Measurements from ENCODE around the gene PCYOX1L.
"Not testable (repeated sequence)": the region's sequence is repeated elsewhere in the genome, so short reads cannot be mapped to it uniquely, and the experiment has no call there.

PCYOX1L gene

DNA sequence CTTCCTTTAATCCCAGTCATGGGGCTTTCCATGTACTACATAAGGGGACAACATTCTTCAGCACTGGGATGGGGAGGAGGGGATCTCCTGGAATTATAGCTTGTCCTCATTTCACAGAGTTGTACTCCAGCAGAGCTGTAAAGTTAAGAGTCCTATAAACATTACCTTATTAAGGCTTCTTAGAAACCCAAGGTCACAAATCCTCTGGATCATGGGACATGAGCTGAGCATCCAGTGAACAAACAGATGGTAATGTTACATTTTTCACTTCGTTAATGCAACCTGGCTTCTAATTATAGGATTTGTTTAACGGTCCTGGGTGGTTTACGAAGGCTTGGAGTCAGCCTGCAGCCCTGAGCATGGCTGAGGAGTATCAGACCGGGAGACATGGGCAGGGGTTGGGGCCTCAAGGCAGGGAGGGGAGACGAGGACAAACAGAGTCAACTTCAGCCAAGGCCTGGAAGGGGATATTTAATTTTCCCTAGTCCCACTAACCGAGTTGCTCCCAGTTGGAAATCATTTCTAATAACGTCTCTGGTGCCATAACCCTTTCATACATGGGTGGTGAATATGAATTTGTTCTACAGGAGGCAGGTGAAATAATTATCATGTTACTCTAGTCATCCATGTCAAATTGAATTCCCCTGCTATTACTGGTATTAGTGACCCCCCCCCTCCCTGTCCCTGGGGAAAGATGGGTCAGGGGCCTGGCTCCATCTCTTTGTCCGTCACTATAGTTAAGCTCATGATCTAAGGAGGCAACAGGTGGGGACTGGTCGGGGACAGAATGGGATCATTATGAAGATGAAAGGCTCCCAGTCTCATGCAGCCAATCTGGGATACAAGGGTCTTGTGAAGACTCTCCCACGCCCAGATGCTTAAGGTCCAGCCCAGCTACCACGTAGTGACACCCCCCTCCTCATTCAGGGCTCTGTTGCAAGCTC lies 32.0 kb downstream of the PCYOX1L start:
- DNase-seq: no peak

DNA sequence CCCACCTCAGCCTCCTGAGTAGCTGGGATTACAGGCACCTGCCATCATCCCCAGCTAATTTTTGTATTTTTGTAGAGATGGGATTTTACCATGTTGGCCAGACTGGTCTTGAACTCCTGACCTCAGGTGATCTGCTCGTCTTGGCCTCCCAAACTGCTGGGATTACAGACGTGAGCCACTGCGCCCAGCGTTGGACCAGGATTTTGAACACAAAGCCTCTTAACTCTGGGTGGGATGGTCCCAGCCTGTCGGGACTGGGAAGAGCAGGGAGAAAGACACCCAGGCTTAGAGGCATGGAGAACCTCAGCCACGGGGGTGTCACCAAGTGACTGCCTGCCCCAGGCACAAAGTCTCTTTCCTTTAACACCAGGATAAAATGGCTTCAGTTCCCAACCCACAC lies 33.2 kb downstream of the PCYOX1L start:
- not testable (repeated sequence) for DNase-seq

DNA sequence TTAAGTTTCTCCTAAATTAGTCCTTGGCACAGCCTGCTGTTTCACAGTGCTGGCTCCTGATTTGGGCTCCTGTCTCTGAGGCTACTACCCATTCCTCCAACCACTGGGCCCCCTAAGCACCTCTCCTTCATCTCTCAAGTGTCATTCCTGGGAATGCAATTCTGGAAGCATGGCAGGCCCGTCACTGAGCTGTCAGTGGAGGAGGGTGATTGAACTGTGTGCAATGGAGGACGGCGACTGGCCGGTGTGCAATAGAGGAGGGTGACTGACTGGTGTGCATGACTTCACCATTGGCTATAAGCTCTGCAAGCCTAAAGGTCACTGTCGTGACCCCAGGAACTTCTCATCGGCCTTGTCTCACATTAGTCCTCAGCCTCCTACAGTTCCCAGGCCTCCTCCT lies 33.7 kb downstream of the PCYOX1L start:
- DNase-seq: no peak

DNA sequence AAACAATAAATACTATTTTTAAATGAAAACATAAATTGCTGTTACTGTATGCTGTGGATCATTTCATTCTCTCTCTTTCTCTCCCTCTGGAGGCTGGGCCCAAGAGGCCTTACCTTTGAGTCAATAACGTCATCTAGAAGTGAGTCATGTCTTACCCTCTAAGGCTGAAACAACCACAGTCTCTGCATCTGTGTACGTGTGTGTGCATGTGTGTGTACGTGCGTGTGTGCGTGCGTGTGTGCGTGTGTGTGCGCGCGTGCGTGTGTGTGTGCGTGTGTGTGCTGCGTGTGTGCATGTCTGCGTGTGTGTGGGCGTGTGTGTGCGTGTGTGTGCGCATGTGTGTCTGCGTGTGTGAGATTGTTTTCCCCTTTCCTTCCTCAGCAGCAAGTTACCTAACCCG lies 34.9 kb downstream of the PCYOX1L start:
- DNase-seq: no peak

DNA sequence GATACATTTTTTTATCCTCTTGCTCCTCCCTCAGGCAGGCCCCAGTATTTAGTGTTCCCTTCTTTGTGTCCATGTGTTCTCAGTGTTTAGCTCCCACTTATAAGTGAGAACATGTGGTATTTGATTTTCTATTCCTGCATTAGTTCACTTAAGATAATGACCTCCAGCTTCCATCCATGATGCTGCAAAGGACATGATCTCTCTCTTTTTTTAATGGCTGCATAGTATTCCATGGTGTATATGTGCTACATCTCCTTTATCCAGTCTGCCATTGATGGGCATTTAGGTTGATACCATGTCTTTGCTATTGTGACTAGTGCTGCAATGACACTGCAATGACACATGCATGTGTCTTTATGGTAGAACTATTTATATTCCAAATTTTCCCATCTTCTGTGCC lies 37.1 kb downstream of the PCYOX1L start:
- DNase-seq: not testable (repeated sequence)

DNA sequence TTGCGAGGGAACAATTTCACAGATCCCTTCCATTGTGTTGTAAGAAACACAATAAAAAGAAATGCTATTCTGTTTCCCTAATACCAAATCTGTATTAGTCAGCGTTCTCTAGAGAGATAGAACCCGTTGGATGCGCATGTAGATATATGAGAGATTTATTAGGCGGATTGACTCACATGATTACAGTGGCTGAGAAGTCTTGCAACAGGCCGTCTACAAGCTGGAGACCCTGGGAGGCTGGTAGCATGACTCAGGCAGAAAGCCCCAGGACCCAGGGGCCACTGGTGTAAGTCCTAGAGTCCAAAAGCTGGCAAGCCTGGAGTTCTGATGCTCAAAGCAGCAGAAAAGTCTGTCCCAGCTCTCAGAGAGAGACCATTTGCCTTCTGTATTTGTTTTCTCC lies 39.7 kb downstream of the PCYOX1L start:
- DNase-seq: no peak

DNA sequence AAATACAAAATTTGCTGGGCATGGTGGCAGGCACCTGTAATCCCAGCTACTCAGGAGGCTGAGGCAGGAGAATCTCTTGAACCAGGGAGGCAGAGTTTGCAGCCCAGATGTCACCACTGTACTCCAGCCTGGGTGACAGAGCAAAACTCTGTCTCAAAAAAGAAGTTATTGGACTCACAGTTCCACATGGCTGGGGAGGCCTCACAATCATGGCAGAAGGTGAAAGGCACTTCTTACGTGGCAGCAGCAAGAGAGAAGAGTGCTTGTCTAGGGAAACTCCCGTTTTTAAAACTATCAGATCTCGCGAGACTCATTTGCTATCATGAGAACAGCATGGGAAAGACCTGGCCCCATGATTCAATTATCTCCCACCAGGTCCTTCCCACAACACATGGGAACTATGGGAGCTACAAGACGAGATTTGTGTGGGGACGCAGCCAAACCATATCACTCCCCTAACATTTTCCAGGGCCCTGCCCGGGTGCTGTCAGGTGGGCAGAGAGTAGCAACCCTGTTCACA lies 41.0 kb downstream of the PCYOX1L start:
- DNase-seq: not testable (repeated sequence)

DNA sequence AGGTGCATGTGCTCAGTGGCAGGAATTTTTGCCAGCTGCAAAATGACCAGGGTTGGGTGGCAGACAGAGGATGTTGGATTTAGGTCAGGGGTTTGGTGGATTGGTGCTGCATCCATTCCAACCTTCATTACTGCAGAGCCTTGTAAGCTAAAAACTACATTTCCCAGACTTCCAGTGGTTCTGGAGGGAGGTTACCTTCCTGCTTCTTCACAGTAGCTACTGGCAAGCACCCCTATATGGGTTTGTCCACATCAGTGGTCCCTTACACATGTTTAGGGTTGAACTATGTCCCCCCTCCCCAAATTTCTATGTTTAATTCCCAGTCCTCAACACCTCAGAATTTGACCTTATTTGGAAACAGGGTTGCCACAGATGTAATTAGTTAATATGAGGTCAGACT lies 41.9 kb downstream of the PCYOX1L start:
- no peak for DNase-seq

DNA sequence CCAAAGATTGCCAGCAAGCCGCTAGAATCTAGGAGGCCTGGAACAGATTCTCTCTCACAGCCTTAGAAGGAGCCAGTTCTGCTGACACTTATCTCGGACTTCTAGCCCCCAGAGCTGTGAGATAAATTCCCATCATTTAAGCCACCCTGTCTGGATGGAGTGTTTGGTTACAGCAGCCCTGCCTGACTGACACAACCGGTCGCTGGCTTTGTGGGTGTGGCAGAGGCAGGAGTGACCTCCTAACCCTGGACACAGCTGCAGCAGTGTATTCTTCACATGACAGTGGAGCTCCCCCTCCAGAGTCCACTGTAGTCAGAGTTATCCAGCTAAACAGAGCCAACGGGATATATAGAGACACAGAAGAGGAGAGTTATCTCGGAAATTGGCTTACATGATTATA lies 42.5 kb downstream of the PCYOX1L start:
- no peak for DNase-seq

DNA sequence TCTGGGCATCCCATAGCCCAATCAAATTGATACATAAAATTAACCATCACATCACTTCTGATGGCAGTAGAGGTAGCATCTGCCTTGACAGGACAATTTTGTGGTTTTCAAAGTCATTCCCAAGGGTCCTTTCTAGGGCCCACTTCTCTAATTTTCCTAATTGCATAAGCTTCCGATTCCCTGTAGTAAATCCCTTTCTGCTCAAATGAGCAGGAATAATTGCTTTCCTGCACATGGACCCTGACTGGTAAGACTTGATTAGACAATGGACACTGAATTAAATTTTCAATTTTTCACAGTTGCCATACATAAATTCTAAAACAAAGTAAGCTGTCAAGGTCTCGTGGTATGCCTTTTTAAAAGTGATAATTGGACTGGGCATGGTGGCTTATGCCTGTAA lies 43.2 kb downstream of the PCYOX1L start:
- DNase-seq: no peak

DNA sequence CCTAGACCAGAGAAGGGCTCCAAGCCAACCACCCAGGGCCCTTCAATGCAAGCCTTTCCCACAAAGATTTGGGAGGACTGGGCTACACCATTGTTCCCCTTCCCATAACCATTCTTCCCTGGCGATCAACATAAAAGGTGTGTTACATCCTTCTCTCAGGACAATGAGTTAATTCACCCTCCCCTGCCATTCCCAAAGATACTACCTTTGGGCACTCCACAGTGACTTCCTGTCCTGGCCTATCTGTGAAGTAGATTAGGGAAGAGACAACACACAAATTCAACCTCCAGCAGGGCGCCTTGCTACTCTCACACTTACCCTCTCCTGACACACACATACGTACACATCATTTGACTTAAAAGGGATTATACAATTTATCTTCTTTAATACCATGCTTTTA lies 44.4 kb downstream of the PCYOX1L start:
- DNase-seq: no peak

DNA sequence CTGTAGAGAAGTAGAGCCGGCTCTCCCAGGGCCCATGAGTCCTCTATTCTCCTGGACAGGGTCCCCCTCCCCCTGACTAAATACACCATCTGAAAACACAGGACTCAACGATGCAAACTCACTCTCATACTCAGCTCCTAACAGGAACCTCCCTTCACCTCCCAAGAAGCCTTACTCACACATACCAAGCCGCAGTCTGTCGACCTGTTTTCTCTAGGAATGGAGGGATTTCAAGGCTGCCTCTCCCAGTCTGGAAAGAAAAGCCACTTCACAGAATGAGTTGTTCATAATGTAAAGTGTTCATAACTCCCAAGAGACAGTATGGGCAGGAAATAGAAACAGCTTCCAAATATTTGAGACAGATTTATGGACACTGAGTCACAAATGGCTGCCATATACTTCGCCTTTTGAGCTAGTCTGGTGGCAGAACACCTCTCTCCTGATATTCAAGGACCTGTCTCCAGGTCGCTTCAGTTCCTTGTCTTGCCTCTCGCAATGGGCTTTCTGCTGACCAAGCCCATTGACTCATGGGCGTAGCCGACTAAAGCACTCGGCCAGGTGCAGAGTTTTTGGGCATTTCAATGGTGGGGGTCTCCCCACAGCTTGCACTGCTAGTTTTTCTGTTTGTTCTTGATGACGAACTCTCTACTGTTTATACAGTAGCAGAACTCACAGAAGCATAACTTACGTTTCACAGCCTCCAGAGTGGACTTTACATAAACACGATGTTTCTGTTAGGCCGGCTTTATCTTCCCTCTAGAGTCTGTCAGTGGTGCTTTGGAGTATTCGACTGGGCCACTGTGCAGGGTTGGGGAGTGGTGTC lies 46.3 kb downstream of the PCYOX1L start:
- DNase-seq: no peak

DNA sequence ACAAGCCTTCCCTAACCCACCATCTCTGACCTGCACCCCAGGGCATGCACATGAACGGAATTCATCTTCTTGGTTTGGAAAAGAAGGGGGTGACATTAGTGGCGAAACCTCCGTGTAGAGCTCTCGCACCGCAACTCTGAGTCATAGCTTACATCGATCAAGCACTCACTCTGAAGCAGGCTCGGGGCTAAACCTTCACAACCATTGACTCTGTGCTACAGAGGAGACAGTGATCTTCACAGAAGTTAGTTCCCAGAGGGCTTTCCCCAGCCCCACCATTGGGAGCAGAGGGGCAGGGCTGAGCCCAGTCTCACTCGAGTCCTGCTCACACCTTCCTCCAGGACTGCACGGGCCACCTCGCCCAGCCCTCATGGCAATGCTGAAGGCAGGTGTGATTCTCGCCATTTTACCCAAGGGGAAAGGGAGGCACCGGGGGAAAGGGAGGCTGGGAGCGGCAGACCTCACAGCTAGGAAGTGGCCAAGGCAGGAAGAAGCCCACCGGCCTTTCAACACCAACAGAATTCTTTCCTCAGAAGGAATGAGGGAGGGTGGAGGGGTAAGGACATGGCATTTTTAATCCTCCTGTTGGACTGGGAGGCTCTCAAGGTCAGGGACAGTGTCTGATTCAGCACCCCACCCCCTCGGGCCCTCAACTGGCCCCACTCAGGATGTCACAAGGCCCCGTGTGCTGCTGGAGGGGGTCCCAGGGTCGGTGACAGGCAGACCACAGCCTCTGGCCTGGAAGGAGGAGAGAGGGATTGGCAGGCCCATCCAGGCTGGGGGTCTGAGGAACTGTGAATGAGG lies 47.1 kb downstream of the PCYOX1L start:
- no peak for DNase-seq

DNA sequence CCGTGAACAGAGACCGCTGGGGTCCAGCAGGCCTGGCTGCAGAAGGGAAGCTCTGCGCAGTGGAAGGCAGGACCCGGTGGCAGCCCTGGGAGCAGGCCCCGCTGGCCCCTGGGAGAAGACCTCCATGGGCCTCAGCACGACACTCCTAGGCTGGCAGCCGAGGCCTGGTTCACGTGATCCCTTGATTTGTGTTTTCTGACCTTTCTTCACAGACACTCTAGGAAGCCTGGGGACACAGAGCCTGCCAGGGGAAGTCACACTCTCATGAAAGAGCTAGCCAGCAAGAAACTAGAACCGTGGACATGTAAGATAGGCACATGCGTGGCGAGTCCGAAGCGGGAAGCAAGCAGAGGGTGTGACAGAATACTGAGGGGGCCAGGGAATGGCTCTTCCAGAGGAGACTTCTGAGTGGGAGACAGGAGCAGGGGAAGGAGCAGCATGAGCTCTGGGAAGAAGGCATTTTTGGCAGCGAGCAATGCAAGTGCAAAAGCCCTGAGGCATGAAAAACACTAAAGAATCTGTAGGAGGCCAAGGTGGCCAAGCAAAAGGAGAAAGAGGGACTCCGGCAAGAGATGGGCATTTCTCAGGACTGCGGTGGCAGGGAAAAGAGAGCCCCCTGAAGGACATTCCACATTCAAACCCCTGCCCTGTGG lies 47.8 kb downstream of the PCYOX1L start:
- no peak for DNase-seq

DNA sequence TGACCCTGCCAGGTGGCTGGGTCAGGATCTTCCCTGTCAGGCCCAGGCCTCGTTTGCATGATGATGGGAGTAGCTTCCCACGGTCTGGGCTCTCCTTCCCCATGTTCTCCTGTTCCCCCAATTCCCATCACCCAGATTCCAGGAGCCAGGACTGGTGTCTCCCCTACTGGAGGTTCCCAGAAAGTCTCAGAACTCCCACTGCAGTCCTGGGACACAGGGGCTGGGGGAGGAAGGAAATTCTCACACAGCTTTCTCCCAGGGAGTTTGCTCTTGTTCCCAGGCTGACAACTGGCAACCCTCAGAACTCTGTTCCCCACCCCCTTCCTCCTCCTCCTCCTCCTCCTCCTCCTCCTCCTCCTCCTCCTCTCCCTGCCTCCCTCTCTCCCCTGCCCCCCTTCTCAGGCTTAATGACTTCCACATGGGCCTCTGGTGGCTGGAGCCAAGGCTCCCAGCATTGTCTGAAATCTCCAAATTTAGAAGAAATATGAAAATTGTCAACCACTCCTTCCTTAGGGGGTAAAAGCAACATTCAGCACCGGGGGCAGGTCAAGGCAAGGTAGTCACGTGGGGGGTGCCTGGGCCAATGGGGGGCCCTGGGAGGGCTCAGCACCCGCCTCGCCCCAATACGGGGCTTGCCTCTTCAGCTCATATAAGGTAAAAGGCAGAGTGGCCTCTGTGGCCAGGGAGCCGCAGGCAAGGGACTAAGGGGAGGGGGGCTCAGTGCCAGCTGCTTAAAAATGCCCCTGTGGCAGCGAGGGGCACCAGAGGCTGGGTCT lies 48.5 kb downstream of the PCYOX1L start:
- DNase-seq: no peak

DNA sequence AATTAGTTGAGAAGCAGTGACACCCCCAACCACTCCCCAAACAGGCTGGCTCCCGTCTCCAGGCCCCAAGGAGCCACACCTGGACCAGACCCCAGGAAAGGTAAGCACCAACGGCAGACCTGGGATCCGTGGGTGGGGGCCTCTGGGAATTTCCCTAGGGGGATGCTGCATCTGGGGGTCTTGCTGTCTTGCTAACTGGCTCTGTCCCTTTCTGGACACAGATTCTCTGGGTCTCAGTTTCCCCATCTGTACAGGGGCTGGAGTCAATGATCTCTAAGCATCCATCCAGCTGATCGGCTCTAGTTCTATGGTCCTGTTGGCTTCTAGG lies 49.1 kb downstream of the PCYOX1L start:
- no peak for DNase-seq

DNA sequence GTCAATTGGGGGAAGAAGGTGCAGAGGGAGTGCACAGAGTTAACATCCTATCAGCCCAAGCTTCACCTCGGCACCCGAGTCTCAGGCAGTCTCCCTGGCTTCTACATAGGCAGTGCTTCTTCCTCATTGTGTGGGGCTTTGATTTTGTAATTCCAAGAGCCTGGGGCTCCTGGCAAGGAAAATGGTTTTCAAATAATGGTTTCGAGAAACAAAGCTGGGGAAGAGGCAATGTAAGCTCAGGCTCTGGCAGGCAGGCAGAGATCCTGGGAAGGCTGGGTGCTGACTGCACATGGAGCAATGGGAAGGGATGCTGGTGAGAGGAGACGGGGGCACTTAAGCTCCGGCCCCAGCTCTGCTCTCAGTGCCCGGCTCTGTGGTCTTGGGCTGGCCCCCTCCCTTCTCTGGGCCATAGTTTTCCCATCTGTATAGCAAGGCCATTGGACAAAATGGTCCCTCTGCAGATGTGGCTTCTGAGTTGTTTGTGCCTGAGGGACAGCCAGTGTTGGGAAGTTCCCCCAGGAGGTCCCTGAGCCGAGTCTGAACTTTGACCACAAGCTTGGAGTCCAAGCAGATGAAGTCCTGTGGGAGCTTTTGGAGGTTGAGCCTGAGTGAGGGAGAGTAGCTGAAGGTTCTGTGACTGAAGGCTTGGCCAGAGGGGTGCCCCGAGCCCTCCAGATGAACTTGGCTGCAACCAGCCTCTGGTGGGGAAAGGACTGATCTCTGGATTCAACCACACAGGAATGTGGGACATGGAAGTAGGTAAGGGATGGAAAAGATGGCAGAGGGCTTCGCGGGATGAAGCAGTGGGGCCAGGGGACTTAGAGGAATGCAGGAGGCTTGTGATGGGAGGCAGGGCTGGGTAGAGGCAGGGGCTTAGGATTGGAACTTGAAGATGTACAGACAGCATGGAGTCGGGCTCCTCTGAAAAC lies 49.7 kb downstream of the PCYOX1L start:
- DNase-seq: no peak

DNA sequence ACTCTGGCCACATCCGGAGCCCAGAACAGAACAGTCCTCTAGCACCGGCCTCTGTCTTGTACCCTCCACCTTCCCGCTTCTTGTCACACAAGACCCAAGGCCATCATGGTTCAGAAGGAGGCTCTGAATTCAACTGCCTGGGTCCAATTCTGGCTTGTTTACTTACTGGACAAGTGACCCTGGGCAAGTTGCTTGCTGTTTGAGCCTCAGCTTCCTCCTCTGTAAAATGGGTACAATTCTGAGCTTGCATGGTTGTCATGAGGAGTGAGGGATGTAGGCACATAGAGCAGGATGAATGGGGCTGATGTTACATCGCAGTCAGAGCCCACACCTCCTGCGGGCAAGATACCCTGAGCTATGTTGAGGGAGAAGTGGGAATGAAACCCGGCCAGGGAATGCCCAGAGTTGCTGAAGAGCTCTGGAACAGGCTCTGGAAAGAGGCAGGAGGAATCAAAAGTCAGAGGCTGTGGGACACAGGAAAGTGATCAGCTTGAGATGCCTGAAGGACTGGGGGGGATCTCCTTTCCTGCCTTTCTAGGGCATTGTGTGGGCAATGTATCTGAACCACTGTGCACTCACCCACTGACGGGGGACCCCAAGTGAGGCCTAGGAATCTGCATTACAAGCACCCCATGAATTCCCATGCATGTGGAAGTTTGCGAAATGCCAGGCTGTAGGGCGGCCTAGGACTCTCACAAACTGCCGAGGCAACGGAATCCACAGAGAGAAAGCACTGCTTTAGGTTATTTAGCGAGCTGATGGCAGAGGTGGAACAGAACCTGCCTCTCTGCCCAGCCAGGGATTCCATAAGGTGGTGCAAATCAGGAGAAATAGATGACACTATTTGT lies 50.6 kb downstream of the PCYOX1L start:
- DNase-seq: no peak

DNA sequence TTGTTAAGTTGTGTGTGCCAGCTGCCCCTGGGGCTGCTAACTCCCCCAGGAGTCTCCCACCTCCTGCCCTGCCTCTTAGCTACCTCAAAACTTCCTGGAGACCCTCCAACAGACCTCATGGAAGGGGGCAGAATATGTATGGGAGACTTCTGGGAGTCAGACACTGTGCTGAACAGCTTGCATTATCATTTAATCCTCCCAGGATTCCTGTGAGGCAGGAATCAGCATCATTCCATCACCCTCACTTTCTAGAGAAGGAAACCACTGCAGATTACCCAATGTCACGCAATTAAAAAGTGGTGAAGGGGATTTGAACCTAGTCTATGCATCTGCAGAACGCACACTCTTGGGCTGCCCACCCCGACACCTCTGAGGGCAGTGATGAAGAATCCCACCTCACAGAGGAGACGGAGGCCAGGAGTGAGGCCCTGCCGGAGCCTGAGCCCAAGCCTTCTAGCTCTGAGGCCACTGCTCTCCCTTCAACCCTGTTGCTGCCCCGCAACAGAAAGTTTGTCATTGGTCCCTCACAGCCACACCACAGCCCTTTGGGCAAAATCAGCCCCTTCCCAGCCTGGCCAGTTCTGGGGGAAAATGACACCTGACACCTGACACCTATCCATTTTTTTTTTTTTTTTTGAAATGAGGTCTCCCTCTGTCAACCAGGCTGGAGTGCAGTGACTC lies 51.6 kb downstream of the PCYOX1L start:
- DNase-seq: no peak

All from NCI-H774 (cell line).